ENCODE data around the gene MRRF.

GRCh38 chr9:122286764-122287163 is 22.1 kb downstream of the MRRF start:
- no peak for TF ChIP-seq ZNF274 (IDR thresholded peaks at IDR 0.05; ENCODE audit: low read depth, low read length)
- TF ChIP-seq SUZ12 (IDR thresholded peaks at IDR 0.05; ENCODE audit: extremely low read depth, insufficient read depth, insufficient read length) = no peak
- TF ChIP-seq YY1 (IDR thresholded peaks at IDR 0.05; ENCODE audit: insufficient read depth, insufficient read length) = no peak
